Stimulated activated CD4-positive, alpha-beta T cell treated with anti-CD3 and anti-CD28 coated beads, Interleukin-4, amount 100 ng/mL, for 1 hour (primary cell): ENCODE results near the gene FOXL3.

Experiments used
- DNase-seq: peaks from one replicate; pipeline ENCODE4 v3.0.0-alpha.2; 2020

The FOXL3 gene

DNA sequence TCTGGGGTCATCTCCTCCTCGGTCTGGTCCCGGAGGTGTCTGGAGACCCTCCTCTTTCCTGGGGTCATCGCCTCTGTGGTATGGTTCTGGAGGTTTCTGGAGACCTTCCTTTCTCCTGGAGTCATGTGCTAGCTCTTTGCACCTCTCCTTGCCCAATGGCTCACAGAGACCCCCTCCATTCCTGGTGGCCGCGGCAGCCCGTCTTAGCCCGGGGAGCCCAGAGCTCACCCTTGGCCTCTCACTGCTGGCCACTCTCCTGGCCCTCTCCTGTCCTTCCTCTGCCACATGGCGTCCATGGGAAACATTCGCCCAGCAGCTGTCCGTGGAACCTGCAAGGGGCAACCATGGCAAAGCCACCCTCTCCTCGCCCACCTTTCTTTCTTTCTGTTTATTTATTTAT, 20.2 kb upstream of the FOXL3 start:
- no peak for DNase-seq

DNA sequence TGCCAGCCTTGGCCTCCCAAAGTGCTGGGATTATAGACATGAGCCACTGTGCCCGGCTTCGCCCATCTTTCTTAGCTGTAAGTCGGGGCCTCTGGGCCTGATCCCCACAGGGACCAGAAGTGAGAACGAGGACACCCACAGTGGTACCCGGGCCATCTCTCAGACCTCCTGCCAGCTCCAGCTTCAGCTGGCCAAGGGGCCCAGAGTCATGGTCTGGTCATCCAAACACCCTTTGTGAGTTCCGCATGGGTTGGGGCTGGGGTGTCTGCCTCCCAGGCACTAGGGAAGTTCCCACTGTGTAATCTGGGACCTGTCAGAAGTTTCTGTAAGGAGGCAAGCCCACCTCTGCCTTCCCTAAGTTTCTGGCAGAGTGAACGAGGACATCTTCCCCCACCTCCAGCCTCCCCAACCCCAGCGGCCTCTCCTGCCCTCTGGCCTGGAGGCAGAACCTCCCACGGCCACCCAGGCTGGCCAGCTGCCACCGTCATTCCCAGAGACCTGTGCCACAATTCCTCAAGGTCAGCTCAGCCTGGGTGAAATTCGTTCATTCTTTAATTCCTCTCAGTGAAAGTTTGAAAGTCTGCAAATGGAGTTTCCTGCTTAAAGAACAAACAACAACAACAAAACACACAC, 19.5 kb upstream of the FOXL3 start:
- DNase-seq: no peak

DNA sequence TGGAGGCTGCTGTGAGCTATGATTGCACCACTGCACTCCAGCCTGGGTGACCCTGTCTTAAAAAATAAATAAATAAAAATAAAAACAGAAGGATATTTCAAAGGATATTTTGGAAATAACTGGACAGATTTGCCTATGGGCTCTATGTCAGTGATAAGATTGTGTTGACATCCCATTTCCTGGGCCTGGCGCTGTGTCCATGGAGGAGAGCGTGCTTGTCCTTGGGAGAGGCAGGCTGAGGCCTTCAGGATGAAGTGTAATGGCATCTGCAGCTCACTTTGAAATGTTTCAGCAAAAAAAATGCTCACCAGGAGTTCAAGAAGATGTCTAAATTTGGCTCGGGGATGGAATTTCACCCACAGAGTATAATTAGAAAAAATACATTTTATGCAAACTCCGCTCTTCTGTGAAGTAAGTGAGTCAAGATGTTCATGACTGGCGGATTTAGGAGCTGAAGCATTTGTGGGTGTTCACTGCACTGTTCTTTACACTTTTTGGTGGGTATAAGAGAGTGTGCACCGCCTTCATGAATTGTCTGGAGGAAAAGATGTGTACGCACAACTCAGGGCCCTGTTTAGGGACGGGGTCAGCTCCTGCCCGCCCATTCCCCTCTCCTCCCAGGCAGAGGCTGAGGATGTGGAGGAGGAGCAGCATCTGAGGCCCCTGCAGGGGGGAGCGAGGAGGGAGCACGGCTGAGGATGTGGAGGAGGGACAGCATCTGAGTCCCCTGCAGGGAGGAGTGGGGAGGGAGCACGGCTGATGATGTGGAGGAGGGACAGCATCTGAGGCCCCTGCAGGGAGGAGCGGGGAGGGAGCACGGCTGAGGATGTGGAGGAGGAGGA, 18.5 kb upstream of the FOXL3 start:
- no peak for DNase-seq

DNA sequence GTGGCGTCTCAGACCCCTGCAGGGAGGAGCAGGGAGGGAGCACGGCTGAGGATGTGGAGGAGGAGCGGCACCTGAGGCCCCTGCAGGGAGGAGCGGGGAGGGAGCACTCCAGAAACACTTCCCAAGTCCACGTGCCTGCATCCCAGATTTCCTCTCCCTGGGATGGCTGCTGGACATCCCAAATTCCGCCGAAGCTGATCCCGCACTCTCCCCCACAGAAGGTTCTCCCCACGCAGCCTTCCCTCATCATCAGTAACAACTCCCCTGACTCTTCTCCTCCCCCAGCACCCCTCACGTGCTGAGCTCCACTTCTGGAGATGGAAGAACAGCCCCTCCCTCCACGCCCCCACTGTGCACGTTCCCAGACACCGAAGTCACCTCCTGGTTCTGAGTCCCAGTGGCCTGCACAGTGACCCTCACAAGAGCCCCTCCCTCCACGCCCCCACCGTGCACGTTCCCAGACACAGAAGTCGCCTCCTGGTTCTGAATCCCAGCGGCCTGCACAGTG, 17.8 kb upstream of the FOXL3 start:
- no peak for DNase-seq

DNA sequence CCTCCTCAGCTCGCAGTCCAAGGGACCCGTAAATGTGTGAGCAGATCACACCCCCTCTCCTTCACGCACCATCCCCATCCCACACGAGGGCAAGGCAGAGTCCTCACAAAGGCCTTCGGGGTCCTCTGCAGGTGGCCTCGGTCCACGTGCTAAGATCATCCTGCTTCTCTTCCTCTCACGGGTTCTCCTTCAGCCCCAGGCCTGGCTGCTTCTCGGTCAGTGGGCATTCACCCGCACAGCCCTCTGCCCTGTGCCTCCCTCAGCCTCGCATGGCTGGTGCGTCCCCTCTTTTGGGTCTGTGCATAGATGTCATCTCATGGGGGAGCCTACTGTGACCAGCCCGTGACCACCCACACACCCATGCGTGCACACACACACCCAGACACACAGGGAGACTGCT, 17.3 kb upstream of the FOXL3 start:
- no peak for DNase-seq

DNA sequence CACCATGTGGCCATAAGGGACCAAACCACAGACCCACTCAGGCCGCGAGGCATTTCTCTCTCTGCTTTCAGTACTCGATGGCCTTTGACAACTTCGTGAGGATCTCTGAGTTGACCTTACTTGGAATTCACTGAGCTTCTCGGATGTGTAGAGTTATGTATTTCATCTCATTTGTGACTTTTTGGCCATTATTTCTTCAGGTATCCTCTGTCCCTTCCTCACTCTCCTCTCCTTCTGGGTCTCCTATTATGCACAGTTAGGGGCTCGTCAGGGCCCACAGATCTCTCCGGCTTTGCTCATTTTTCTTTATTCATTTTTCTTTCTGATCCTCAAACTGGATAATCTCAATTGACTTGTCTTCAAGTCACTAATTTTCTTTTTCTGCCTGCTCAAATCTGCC, 16.6 kb upstream of the FOXL3 start:
- no peak for DNase-seq

DNA sequence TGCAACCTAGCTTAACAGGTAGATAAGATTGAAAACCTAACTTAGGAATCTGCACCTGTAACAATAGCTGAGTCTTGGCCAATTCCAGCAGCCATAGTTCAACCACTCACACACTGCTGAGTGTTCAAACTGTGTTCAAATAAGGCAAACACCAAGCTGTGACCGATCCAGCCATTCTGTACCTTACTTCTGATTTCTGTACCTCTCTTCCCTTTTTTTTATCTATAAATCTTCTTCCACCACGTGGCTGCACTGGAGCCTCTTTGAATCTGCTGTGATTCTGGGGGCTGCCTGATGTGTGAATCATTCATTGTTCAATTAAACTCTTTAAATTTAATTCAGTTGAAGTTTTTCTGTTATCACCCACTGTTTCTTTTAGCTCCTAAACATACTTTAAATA, 15.7 kb upstream of the FOXL3 start:
- DNase-seq: no peak

DNA sequence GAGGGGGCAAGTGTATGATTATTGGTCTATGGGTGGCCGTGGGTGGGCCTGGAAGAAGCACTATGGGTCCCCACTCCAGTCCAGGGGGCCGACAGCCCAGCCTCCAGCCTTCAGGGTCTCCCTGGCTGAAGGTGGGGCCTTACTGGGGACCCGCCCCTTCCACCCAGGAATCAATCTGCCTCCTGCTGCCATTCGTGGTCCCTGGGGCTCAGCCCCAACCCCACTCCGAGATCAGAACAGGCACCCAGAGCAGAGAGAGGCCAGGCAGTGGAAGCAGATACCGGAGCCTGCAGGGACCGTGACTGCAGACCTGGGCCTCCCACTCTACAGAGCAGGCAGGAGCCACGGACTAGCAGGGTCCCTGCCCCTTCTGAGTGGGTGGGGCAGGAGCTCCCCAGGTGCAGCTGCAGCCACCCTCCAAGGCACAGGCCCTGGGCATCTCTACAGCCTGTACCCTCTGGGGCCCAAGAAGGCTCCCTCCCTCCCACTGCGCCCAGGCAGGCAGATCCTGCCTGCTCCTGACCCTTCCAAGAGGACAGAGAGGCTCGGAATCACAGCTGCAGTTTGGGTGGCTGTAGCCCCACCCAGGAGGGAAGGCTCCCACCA, 13.6 kb upstream of the FOXL3 start:
- no peak for DNase-seq

DNA sequence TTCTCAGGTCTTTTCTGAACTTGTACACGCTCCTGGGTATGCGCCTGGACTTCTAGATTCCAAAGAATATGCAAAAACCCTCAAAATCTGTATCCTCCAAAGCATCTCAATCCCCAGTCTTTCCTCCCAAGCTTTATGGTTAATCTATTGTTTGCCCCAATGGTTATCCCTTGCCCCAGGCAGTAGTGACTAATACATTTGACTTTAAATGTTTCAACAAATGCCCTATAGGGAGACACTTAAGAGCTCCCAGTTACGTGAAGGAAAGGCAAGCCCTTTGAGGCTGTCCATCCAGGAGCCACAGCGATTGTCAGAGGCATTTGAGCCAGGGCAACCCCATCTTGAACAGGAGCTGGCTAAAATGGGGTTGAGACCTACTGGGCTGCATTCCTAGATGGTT, 12.7 kb upstream of the FOXL3 start:
- no peak for DNase-seq

DNA sequence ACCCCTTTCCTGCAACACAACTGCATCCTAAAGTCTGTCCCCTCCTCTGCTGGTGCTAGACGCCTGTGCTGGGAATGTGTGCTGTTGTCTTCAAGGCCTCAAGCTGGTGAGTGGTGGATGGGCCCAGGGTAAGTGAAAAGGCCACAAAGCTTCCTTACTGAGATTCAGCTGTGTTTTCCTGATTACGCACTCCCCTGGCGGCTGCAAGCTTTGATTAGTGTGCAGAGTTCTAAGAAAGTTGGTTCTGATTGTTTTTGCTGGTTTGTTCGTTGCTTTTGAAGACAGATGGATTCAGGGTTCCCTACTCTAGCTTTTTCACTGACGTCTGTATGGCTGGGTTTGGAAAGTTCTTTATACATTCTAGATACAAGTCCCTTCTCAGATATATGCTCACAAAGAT, 11.9 kb upstream of the FOXL3 start:
- no peak for DNase-seq

DNA sequence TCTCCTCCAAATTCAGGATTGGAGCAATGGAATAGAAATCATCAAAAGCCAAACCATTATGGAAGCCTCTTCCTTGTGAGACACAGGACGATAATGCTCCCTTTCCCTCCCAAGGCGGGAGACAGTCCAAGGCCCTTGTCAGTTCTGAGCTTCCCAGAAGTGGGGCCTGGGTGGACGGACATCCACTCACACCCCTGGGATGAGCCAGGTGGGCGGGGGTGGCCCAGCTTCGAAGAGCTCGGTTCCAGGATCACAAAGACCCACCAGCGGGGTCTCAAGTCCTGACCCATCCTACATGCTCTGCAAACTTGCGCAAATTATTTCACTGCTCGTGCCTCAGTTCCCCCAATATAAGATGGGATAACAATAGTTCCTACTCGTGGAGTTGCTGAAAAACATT, 10.1 kb upstream of the FOXL3 start:
- DNase-seq: no peak

DNA sequence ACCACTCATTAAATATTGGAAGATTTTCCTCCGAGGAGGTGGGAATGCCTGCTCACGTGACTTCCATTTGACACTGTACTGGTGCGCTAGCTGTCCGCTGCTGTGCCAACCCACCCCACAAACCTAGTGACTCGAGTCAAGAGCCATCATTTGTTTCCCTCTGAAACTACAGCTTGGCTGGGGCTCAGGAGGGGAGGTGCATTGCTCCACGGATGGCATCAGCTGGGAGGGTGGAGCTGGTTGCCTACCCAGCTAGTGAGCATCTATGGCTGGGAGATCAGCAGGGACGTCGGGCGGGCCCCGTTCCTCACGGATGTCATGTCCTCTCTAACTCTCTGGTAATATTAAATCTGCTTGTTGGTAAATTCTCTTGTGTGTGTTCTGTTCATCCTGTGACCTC, 9.5 kb upstream of the FOXL3 start:
- DNase-seq: no peak

DNA sequence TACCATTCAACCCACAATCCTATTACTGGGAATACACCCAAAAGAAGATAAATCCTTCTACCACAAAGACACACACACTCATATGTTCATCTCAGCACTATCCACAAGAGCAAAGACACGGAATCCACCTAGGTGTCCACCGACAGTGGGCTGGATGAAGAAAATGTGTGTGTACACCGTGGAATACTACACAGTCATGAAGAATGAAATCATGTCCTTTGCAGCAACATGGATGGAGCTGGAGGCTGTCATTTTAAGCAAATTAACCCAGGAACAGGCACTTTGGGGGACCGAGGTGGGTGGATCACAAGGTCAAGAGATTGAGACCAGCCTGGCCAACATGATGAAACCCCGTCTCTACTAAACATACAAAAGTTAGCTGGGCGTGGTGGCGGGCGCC, 8.3 kb upstream of the FOXL3 start:
- no peak for DNase-seq

DNA sequence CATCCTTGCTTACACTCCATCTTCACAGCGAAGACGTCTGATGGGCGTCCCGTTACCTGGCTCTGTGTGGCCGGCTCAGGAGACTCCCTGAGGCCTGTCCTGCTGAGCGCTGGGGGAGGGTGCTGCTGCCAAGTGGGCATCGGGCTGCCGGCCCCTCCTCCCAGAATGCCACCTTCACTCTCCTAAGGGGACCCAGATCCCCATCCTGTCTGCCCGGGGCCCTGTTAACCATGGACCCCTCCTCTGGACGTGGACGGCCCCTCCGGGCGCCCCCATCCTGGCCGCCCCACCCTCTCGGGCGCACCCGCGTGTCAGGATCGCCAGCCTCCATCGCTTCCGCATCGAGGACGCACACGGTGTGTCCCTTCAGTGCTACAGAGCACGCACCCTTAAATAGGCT, 7.3 kb upstream of the FOXL3 start:
- no peak for DNase-seq

DNA sequence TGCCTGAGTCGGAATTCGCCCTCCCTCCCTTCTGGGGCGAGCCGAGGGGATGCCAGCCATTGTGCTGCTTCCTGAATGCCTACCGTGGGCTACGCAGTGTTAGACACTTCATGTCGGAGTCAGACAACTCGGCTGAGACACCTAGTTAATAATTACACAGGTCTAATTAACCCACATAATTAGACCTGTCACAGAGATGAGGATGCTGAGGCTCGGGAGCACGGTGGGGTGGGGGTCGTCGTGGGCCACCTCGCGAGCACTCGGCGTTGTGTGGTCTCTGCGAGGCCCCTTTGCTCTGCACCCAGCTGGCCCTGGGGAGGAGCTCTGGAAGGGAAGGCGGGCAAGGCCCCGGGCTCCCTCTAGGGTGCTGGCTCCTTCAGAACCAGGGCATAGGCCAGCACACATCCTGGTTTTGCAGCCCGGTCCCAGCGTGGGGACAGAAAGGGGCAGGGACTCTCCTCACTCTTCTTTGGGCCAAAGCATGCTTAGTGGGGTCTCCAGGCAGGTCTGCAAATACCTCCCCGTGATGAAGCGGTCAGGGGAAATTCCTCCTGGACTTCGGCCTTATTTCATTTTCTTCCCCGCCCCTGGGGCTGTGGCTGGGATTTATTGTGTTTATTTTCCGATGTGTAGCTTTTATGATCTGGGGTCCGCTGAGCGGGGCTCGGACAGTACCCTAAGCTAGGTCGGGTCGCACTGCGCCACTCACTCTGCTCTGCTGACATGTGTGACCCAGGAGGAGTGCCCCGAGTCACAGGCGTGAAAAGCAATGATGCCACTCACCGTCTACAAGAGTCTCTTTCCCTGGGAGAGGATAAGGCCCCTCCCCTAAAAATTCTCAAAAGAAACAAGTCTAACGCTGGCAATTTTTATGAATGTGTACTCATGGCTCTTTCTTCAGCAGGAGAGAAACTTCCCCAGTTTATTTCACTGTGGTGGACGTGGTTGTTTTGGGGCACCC, 4.9 kb upstream of the FOXL3 start:
- no peak for DNase-seq

DNA sequence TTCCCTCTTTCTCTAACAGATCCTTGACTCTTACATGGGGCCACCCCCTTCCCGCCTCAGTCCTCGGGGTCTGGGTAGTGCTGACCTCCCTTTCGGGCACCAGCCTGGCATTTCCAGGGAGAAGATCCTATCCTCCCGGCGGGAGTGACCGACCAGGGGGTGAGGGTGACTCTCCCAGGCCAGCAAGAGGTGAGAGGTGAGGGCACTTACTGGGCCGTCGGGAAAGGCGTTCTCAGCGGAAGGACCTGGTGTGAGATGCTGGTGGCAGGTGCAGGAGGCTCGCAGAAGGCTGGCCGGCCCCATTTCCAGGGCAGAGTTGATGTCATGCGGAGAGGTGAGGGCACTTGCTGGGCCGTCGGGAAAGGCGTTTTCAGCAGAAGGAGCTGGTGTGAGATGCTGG, 4.2 kb upstream of the FOXL3 start:
- no peak for DNase-seq

DNA sequence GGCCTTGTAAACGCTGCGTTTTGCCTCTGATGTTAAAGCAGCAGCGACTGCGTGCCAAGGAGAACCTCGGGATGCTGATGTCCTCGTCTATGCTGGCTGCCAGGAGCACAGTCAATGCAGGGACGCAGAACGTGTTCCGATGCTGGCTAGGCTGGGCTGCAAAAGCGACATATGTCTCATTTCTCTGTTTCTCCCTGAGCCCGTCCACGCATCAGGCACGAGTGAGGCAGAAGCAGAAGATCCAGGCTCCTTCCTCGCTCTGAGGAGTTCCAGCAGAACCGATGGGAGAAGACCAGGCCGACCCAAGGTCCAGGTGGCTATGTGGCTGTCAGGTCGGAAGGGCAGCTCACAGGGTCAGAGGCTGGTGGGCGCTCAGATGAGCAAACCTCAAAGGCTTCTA, 3.7 kb upstream of the FOXL3 start:
- no peak for DNase-seq

DNA sequence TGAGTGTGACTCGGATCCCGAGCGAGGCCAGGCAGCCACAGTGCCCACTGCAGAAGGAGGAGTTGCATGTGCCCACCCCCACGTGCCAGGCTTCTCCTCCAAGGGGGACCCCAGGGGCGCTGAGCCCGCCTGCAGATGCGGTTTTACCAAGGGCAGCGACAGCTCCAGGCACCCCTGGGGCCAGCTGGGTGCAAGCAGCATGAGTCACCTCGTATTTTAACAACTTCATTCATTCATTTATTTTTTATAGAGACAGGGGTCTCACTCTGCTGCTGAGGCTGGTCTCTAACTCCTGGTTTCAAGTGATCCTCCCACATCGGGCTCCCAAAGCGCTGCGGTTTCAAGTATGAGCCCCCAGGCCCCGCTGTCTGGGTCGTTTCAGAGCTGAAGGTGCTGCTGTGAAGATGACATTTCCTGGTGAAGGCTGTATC, 1.3 kb upstream of the FOXL3 start:
- DNase-seq: no peak

DNA sequence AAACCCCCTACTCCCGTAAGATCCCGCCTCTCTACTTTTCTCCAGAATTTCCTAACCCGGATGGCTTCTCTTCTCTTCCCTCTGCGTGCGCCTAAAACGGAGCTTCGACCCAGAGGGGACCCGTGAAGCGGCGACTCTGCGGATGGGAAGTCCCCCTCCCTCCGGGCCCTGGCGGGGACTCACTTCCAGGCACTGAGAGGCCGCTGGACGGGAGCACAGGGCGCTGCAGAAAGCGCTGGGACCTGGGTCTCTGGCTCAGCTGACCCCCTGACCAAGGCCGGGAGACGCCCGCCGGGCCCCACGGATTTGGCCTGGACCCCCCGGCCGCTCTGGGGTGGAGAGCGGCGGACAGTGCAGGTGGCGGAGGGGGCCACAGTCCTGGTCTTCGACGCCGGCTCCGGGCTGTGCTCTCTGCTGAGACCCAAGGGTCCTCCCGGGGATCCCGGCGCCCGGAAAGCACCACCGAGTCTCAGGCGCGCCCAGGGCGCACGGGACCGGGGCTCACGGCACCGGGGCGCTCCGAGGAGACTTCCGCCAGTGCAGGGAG, 688 bp upstream of the FOXL3 start:
- DNase-seq: no peak

DNA sequence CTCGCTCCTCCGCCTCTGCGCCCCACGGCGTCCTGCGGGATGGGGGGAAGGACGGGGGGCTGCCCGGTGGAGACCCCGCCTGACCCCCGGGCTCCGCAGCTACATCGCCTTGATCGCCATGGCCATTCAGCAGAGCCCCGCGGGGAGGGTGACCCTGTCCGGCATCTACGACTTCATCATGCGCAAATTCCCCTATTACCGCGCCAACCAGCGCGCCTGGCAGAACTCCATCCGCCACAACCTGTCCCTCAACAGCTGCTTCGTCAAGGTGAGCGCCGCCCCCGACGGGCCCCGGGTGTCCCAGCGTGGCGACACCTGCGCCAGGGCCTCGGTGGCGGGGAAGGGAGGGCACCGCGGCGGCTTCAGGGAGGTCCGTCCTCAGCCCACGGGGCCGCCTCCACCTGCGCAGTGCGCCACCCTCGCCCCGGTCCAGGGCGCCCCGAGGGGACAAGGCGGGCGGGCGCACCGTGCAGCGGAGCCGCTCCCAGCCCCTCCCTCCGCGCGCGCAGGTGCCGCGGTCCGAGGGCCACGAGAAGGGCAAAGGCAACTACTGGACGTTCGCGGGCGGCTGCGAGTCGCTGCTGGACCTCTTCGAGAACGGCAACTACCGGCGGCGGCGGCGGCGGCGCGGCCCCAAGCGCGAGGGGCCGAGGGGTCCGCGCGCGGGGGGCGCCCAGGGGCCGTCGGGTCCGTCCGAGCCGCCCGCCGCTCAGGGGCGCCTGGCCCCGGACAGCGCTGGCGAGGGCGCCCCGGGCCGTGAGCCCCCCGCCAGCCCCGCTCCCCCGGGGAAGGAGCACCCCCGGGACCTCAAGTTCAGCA, 793 bp downstream of the FOXL3 start:
- DNase-seq: no peak

DNA sequence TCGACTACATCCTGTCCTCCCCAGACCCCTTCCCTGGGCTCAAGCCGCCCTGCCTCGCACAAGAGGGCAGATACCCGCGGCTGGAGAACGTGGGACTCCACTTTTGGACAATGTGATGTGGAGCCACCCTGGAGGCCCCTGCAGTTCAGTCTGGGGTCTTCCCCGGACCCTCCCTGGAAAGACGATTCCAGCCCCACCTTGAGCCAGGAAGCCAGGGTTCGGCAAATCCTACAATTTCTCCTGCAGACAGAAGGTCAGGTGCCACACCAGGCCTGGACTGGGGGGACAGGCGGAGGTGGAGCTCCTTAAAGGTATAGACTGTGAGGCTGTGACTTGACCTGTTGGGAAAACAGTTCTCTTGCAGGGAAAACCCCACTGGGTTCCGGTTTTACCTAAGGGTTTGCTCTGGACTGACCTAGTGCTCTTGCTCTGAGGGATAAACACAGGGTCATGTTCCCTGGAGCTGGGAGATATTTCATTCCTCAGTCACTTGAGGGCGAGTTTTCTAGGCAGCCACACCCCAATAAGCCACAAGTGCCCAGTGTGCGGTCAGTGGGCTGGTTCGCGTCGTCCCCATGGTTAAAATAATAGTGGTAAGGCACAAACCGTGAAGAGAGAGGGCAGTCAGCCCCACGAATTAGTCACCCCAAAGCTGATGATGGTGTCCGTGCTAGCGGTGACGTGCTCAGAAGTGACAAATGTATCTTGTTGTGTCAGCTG, 1.6 kb downstream of the FOXL3 start:
- DNase-seq: no peak
